Mesendoderm (in vitro differentiated cells): Measurements from ENCODE around the gene ALG9.

Source experiments
- DNase-seq: peaks from one replicate; pipeline ENCODE4 v3.0.0; 2013
- H2AK5ac ChIP-seq: 2 replicates; pipeline ENCODE4 v1.6.1; 2013; ENCODE audit warnings: low read length, inconsistent platforms
- H2BK120ac ChIP-seq: 2 replicates; pipeline ENCODE4 v1.6.1; 2013; ENCODE audit warnings: low read depth, mild to moderate bottlenecking, low read length, moderate library complexity, mixed read lengths
- H2BK15ac ChIP-seq: replicated peaks from 2 replicates; pipeline ENCODE4 v1.6.1; 2013; ENCODE audit warnings: low read depth, mild to moderate bottlenecking, moderate library complexity
- H2BK5ac ChIP-seq: 2 replicates; pipeline ENCODE4 v1.6.1; 2013; ENCODE audit warnings: low read length, inconsistent platforms
- H3K18ac ChIP-seq: 2 replicates; pipeline ENCODE4 v1.6.1; 2013; ENCODE audit warnings: mild to moderate bottlenecking, low read length, mixed read lengths
- H3K23ac ChIP-seq: one replicate; pipeline ENCODE4 v1.6.1; 2013; ENCODE audit warnings: low read length
- H3K27ac ChIP-seq: 2 replicates; pipeline ENCODE4 v1.5.1; 2013; ENCODE audit warnings: low read depth, mild to moderate bottlenecking, inconsistent platforms, low read length, moderate library complexity
- H3K27me3 ChIP-seq: 2 replicates; pipeline ENCODE4 v1.6.1; 2013; ENCODE audit warnings: low read length, control low read depth, mild to moderate bottlenecking, inconsistent platforms; ENCODE audit not compliant: insufficient read depth, poor library complexity
- H3K36me3 ChIP-seq: 2 replicates; pipeline ENCODE4 v1.6.1; 2013; ENCODE audit warnings: low read length, inconsistent platforms; ENCODE audit not compliant: control insufficient read depth, insufficient read depth
- H3K4ac ChIP-seq: one replicate; pipeline ENCODE4 v1.6.1; 2013; ENCODE audit warnings: low read depth, mild to moderate bottlenecking, low read length, moderate library complexity
- H3K4me1 ChIP-seq: 2 replicates; pipeline ENCODE4 v1.6.1; 2013; ENCODE audit warnings: low read depth, low read length, inconsistent platforms; ENCODE audit not compliant: control insufficient read depth
- H3K4me2 ChIP-seq: 2 replicates; pipeline ENCODE4 v1.6.1; 2013; ENCODE audit warnings: low read length
- H3K4me3 ChIP-seq: 2 replicates; pipeline ENCODE4 v1.5.1; 2013; ENCODE audit warnings: mild to moderate bottlenecking, low read length
- H3K56ac ChIP-seq: one replicate; pipeline ENCODE4 v1.6.1; 2013; ENCODE audit warnings: low read length
- H3K79me1 ChIP-seq: 2 replicates; pipeline ENCODE4 v1.6.1; 2013; ENCODE audit warnings: low read length, inconsistent platforms
- H3K79me2 ChIP-seq: 2 replicates; pipeline ENCODE4 v1.6.1; 2013; ENCODE audit warnings: mild to moderate bottlenecking, low read length; ENCODE audit not compliant: control insufficient read depth, insufficient read depth
- H3K9ac ChIP-seq: 2 replicates; pipeline ENCODE4 v1.6.1; 2013; ENCODE audit warnings: low read length, inconsistent platforms
- H4K5ac ChIP-seq: one replicate; pipeline ENCODE4 v1.6.1; 2013; ENCODE audit warnings: low read length
- H4K8ac ChIP-seq: one replicate; pipeline ENCODE4 v1.6.1; 2013; ENCODE audit warnings: low read depth, mild to moderate bottlenecking, control low read depth, low read length, moderate library complexity
- WGBS: extraction: QIAGEN DNeasy Blood & Tissue Kit; methylation state at CpG from one replicate; pipeline ENCODE4 v1.1.7; 2013; ENCODE audit warnings: low lambda C conversion rate, missing lambda C conversion rate; ENCODE audit not compliant: insufficient coverage; ENCODE audit errors: extremely low coverage; 5-methylcytosine and 5-hydroxymethylcytosine counted together

Gene ALG9

GRCh38 chr11:111829185-111829968, 42.0 kb downstream of the ALG9 start:
- no peaks in the 10 kb centered on the region for H3K79me1 ChIP-seq
- H3K36me3 ChIP-seq = no peaks in the 10 kb centered on the region
- no peak overlapping the region for H3K4me3 ChIP-seq
- no peak overlapping the region for H2AK5ac ChIP-seq
- no peaks in the 10 kb centered on the region for H3K79me2 ChIP-seq
- no peak overlapping the region for H3K4me2 ChIP-seq
- no peaks in the 10 kb centered on the region for H3K27me3 ChIP-seq
- no peak overlapping the region for H3K27ac ChIP-seq
- H3K18ac ChIP-seq = no peak overlapping the region
- no peak overlapping the region for H3K9ac ChIP-seq
- H3K4ac ChIP-seq = no peak overlapping the region
- no peak overlapping the region for H2BK15ac ChIP-seq
- no peak for DNase-seq
- H4K8ac ChIP-seq = no peak overlapping the region
- H2BK120ac ChIP-seq = no peak overlapping the region
- H3K23ac ChIP-seq = no peak overlapping the region
- no peaks in the 10 kb centered on the region for H3K4me1 ChIP-seq
- no peak overlapping the region for H2BK5ac ChIP-seq
- no CpG with 5 or more reads among the region's 5 CpGs for WGBS
- no peak overlapping the region for H3K56ac ChIP-seq
- H4K5ac ChIP-seq = no peak overlapping the region

- Histone ChIP-seq H3K36me3 (no peaks in the 10 kb centered on the region), H2BK15ac (no peak overlapping the region), H3K27me3 (no peaks in the 10 kb centered on the region), H2BK5ac (no peak overlapping the region), H3K9ac (no peak overlapping the region), H3K4me2 (no peak overlapping the region), H3K4me1 (no peaks in the 10 kb centered on the region), H4K5ac (no peak overlapping the region), H3K18ac (no peak overlapping the region), H3K79me2 (no peaks in the 10 kb centered on the region), H4K8ac (no peak overlapping the region), H3K4me3 (no peak overlapping the region), H3K56ac (no peak overlapping the region), H3K23ac (no peak overlapping the region), H2AK5ac (no peak overlapping the region), H2BK120ac (no peak overlapping the region), H3K79me1 (no peaks in the 10 kb centered on the region), H3K27ac (no peak overlapping the region), H3K4ac (no peak overlapping the region)
- DNase-seq = no peak
- no CpG with 5 or more reads among the region's 2 CpGs for WGBS
Measured at GRCh38 chr11:111826322-111826950, 44.9 kb downstream of the ALG9 start.

GRCh38 chr11:111823629-111824028, 47.8 kb downstream of the ALG9 start:
- no peak overlapping the region for H2AK5ac ChIP-seq
- no peak for DNase-seq
- no peak overlapping the region for H3K18ac ChIP-seq
- H3K36me3 ChIP-seq = no peaks in the 10 kb centered on the region
- H3K27me3 ChIP-seq = no peaks in the 10 kb centered on the region
- H3K4me2 ChIP-seq = no peak overlapping the region
- no peak overlapping the region for H4K8ac ChIP-seq
- no peak overlapping the region for H2BK5ac ChIP-seq
- H3K27ac ChIP-seq = no peak overlapping the region
- H3K23ac ChIP-seq = no peak overlapping the region
- no peak overlapping the region for H3K56ac ChIP-seq
- H2BK15ac ChIP-seq = no peak overlapping the region
- H3K9ac ChIP-seq = no peak overlapping the region
- H3K79me1 ChIP-seq = no peaks in the 10 kb centered on the region
- H3K4me1 ChIP-seq = no peaks in the 10 kb centered on the region
- H3K4ac ChIP-seq = no peak overlapping the region
- no peak overlapping the region for H4K5ac ChIP-seq
- no peak overlapping the region for H2BK120ac ChIP-seq
- H3K79me2 ChIP-seq = no peaks in the 10 kb centered on the region
- no peak overlapping the region for H3K4me3 ChIP-seq

GRCh38 chr11:111823131-111823530, 48.2 kb downstream of the ALG9 start:
- H3K4me3 ChIP-seq = no peak overlapping the region
- H3K9ac ChIP-seq = no peak overlapping the region
- WGBS = no CpG with 5 or more reads among the region's 1 CpG
- H2AK5ac ChIP-seq = no peak overlapping the region
- no peak overlapping the region for H3K23ac ChIP-seq
- no peaks in the 10 kb centered on the region for H3K79me1 ChIP-seq
- H3K56ac ChIP-seq = no peak overlapping the region
- H4K8ac ChIP-seq = no peak overlapping the region
- no peak overlapping the region for H3K27ac ChIP-seq
- H3K4me2 ChIP-seq = no peak overlapping the region
- H3K27me3 ChIP-seq = no peaks in the 10 kb centered on the region
- H2BK120ac ChIP-seq = no peak overlapping the region
- no peak overlapping the region for H2BK15ac ChIP-seq
- H3K18ac ChIP-seq = no peak overlapping the region
- no peaks in the 10 kb centered on the region for H3K79me2 ChIP-seq
- no peaks in the 10 kb centered on the region for H3K36me3 ChIP-seq
- no peak for DNase-seq
- H2BK5ac ChIP-seq = no peak overlapping the region
- H4K5ac ChIP-seq = no peak overlapping the region
- H3K4me1 ChIP-seq = no peaks in the 10 kb centered on the region
- H3K4ac ChIP-seq = no peak overlapping the region

GRCh38 chr11:111819829-111820237, 51.5 kb downstream of the ALG9 start:
- H3K9ac ChIP-seq = no peak overlapping the region

More at GRCh38 chr11:111819829-111820237, 51.5 kb downstream of the ALG9 start:
- no peak overlapping the region for H3K18ac ChIP-seq
- H3K56ac ChIP-seq = no peak overlapping the region
- DNase-seq = no peak
- no peak overlapping the region for H3K27ac ChIP-seq
- H3K79me1 ChIP-seq = no peaks in the 10 kb centered on the region
- H3K36me3 ChIP-seq = no peaks in the 10 kb centered on the region
- no peak overlapping the region for H4K5ac ChIP-seq
- no peak overlapping the region for H2AK5ac ChIP-seq
- no peak overlapping the region for H3K4me3 ChIP-seq
- H3K4me2 ChIP-seq = no peak overlapping the region
- H3K27me3 ChIP-seq = no peaks in the 10 kb centered on the region
- H2BK5ac ChIP-seq = no peak overlapping the region
- no peak overlapping the region for H2BK15ac ChIP-seq
- no peak overlapping the region for H3K23ac ChIP-seq
- 100% methylated on average over 1 of the region's 3 CpGs for whole genome bisulfite sequencing
- no peak overlapping the region for H3K4ac ChIP-seq
- H4K8ac ChIP-seq = no peak overlapping the region
- no peaks in the 10 kb centered on the region for H3K79me2 ChIP-seq
- H2BK120ac ChIP-seq = no peak overlapping the region
- no peaks in the 10 kb centered on the region for H3K4me1 ChIP-seq
